GM12878 (cell line): ENCODE results near the gene BCAR3. TPM values are rescaled to one million over a fixed set of nuclear protein-coding genes. Genes with fewer than 3 reads are reported as not detected.

Experiments
- ATAC-seq: fragments of 200-7000 bp; cut with Tn5 transposase; 3 replicates; pipeline ENCODE4 v1.9.1; 2020; ENCODE audit warnings: mild to moderate bottlenecking, moderate library complexity
- BruUV-seq: library from RNA; stranded (reverse); fragments of 400-500 nt; replicated peaks from 2 replicates; lab custom pipeline; 2021; lab: Mats Ljungman, UMichigan
- CTCF ChIA-PET: fragments of 300-600 bp; sonication (Branson Sonifier 250); formaldehyde crosslinking; extraction: SDS; loops from one replicate; lab custom pipeline; 2021; ENCODE audit warnings: inconsistent platforms; lab: Yijun Ruan, JAX
- POLR2A ChIA-PET: fragments of 350-600 bp; formaldehyde crosslinking; extraction: SDS; loops from one replicate; lab custom pipeline; 2021; ENCODE audit warnings: inconsistent platforms; lab: Charles Lee
- RAD21 ChIA-PET: fragments of 300-600 bp; sonication (Branson Sonifier 250); formaldehyde crosslinking; loops from one replicate; lab custom pipeline; 2023; ENCODE audit warnings: antibody characterized with exemption; ENCODE audit not compliant: unreplicated experiment; lab: Charles Lee
- SMC1A ChIA-PET: fragments of 300-600 bp; sonication (Branson Sonifier 250); formaldehyde crosslinking; loops from one replicate; lab custom pipeline; 2023; ENCODE audit not compliant: unreplicated experiment, uncharacterized antibody; lab: Charles Lee
- DNase-seq: peaks from one replicate; pipeline ENCODE4 v3.0.0-alpha.2; 2011; ENCODE audit warnings: low read depth, low spot score
- FAIRE-seq: peaks from 3 replicates; lab custom pipeline; 2011; peaks lifted over from hg19 to GRCh38; lab: Jason Lieb, UNC
- H2AFZ ChIP-seq: 2 replicates; pipeline ENCODE4 v1.6.0; 2011; ENCODE audit warnings: low read depth, low read length, control low read depth; ENCODE audit not compliant: control insufficient read depth
- H3K27ac ChIP-seq: 2 replicates; pipeline ENCODE4 v1.5.1; 2011; ENCODE audit warnings: control low read depth; ENCODE audit not compliant: control insufficient read depth, insufficient read depth
- H3K27me3 ChIP-seq, 2 experiments: replicated peaks in 1 of 2; 2 replicates each; pipeline versions ENCODE4 v1.6.0 to v1.6.1; 2011; ENCODE audit warnings: low read length in 1 of 2; ENCODE audit not compliant: control insufficient read depth in 2 of 2, insufficient read depth in 2 of 2
- H3K36me3 ChIP-seq, 2 experiments: 2 replicates each; pipeline ENCODE4 v1.5.1; 2011; ENCODE audit warnings: low read length in 1 of 2; ENCODE audit not compliant: control insufficient read depth in 2 of 2, insufficient read depth in 2 of 2
- H3K4me1 ChIP-seq: 2 replicates; pipeline ENCODE4 v1.6.1; 2011; ENCODE audit warnings: mild to moderate bottlenecking, low read length, moderate library complexity, mixed read lengths; ENCODE audit not compliant: control insufficient read depth, insufficient read depth
- H3K4me2 ChIP-seq: 2 replicates; pipeline ENCODE4 v1.6.0; 2011; ENCODE audit warnings: control low read depth; ENCODE audit not compliant: control insufficient read depth, insufficient read depth
- H3K4me3 ChIP-seq: fragments of 200-600 bp; sonication (generic); 2 replicates; pipeline ENCODE4 v1.5.1; 2016
- H3K79me2 ChIP-seq: 2 replicates; pipeline ENCODE4 v1.6.0; 2011; ENCODE audit warnings: low read length; ENCODE audit not compliant: control insufficient read depth, insufficient read depth
- H3K9ac ChIP-seq: 2 replicates; pipeline ENCODE4 v1.8.0; 2011; ENCODE audit warnings: low read length, control low read depth, mixed read lengths; ENCODE audit not compliant: control insufficient read depth, insufficient read depth
- H3K9me3 ChIP-seq: replicated peaks from 3 replicates; pipeline ENCODE4 v1.5.1; 2011; ENCODE audit warnings: mild to moderate bottlenecking, low read length; ENCODE audit not compliant: control insufficient read depth, insufficient read depth
- H4K20me1 ChIP-seq: 2 replicates; pipeline ENCODE4 v1.6.0; 2011; ENCODE audit not compliant: control insufficient read depth, insufficient read depth
- CBFB ChIP-seq: IDR thresholded peaks from 2 replicates; pipeline ENCODE4 v1.6.1; 2016; ENCODE audit warnings: antibody characterized with exemption, low read depth
- CREM ChIP-seq: IDR thresholded peaks from 2 replicates; pipeline ENCODE4 v1.6.1; 2014; ENCODE audit warnings: antibody characterized with exemption, low read depth
- CTCF ChIP-seq, 3 experiments: IDR thresholded peaks in 2 of 3; conservative IDR thresholded peaks in 1 of 3; 2 replicates each; pipeline ENCODE4 v1.5.1; 2011; ENCODE audit warnings: low read depth in 3 of 3, low read length in 3 of 3, mild to moderate bottlenecking in 3 of 3, control low read depth in 2 of 3, moderate library complexity in 2 of 3, inconsistent platforms in 1 of 3, mixed read lengths in 1 of 3; ENCODE audit not compliant: control insufficient read depth in 2 of 3, insufficient read depth in 1 of 3; ENCODE audit errors: extremely low read depth in 1 of 3
- GABPA ChIP-seq: IDR thresholded peaks from 2 replicates; pipeline ENCODE4 v1.6.1; 2014; ENCODE audit warnings: antibody characterized with exemption, low read depth, mild to moderate bottlenecking, inconsistent platforms
- IRF3 ChIP-seq: fragments of 450-650 bp; IDR thresholded peaks from 2 replicates; pipeline ENCODE4 v1.6.1; 2014; ENCODE audit warnings: mild to moderate bottlenecking
- JUNB ChIP-seq: IDR thresholded peaks from 2 replicates; pipeline ENCODE4 v1.6.1; 2016; ENCODE audit warnings: antibody characterized with exemption, mild to moderate bottlenecking
- KAT2A ChIP-seq: conservative IDR thresholded peaks from 2 replicates; pipeline ENCODE4 v1.6.1; 2011; ENCODE audit warnings: low read depth, low read length; ENCODE audit not compliant: control insufficient read depth
- MYB ChIP-seq: fragments of 150-350 bp; IDR thresholded peaks from 2 replicates; pipeline ENCODE4 v1.6.1; 2014; ENCODE audit warnings: mild to moderate bottlenecking, low read depth, low read length, borderline replicate concordance
- NR2C1 ChIP-seq: fragments of 450-650 bp; IDR thresholded peaks from 2 replicates; pipeline ENCODE4 v1.6.1; 2017; ENCODE audit warnings: antibody characterized with exemption, mild to moderate bottlenecking, moderate library complexity
- POU2F2 ChIP-seq: IDR thresholded peaks from 3 replicates; pipeline ENCODE4 v1.6.1; 2011; ENCODE audit warnings: low read depth, mild to moderate bottlenecking, low read length, borderline replicate concordance
- RB1 ChIP-seq: fragments of 450-650 bp; formaldehyde crosslinking; IDR thresholded peaks from 2 replicates; pipeline ENCODE4 v1.6.1; 2017; ENCODE audit warnings: mild to moderate bottlenecking, borderline replicate concordance
- SREBF1 ChIP-seq: IDR thresholded peaks from 2 replicates; pipeline ENCODE4 v1.6.1; 2012; ENCODE audit warnings: mild to moderate bottlenecking, low read length
- TARDBP ChIP-seq: IDR thresholded peaks from 2 replicates; pipeline ENCODE4 v1.6.1; 2016; ENCODE audit warnings: borderline replicate concordance
- TCF3 ChIP-seq: IDR thresholded peaks from 2 replicates; pipeline ENCODE4 v1.6.1; 2012; ENCODE audit warnings: low read depth, mild to moderate bottlenecking, low read length, borderline replicate concordance; ENCODE audit not compliant: insufficient read depth
- ZBTB40 ChIP-seq: fragments of 450-650 bp; IDR thresholded peaks from 2 replicates; pipeline ENCODE4 v1.6.1; 2016; ENCODE audit warnings: mild to moderate bottlenecking, moderate library complexity, borderline replicate concordance
- WGBS: methylation state at CpG from one replicate; pipeline ENCODE4 v1.1.6; 2016; ENCODE audit warnings: low lambda C conversion rate; ENCODE audit not compliant: insufficient replicate concordance, insufficient coverage; ENCODE audit errors: missing lambda C conversion rate; 5-methylcytosine and 5-hydroxymethylcytosine counted together
- in situ Hi-C: fragments of 300-500 bp; cut with MboI; formaldehyde crosslinking; loops from 9 replicates; pipeline ENCODE4 v1.14.3; 2018; ENCODE audit warnings: mixed read lengths
- intact Hi-C: fragments of 100-400 bp; cut with micrococcal nuclease; formaldehyde crosslinking; loops from one replicate; pipeline ENCODE4 v1.14.2; 2022; ENCODE audit not compliant: unreplicated experiment
- polyA plus RNA-seq, 11 experiments: library from polyadenylated mRNA; depleted of rRNA in 4 of 11; unstranded in 6 of 11; stranded (reverse) in 5 of 11; fragments of >200 nt; fragmentation: Nextera tagmentation in 4 of 11; fragmentation: Illumina TruSeq in 1 of 11; extraction: Ambion mirVana in 4 of 11; extraction: Trizol in 1 of 11; gene quantifications; 1 replicate in 1 of 11; 2 replicates in 10 of 11; pipeline versions ENCODE4 v1.2.1 to v1.2.3, GENCODE V29; 2011 to 2016; ENCODE audit warnings: inconsistent platforms in 2 of 11, missing spikeins in 2 of 11, low read depth in 1 of 11
- total RNA-seq, 4 experiments: library from RNA; depleted of rRNA in 3 of 4; stranded (reverse); fragments of >200 nt in 3 of 4; fragmentation: Illumina TruSeq in 1 of 4; extraction: Trizol in 1 of 4; gene quantifications; 2 replicates each; pipeline versions ENCODE4 v1.2.1 to v1.2.3, GENCODE V29; 2013 to 2021
- TF ChIP-seq, protein P1 (sequence below): IDR thresholded peaks from 2 replicates; pipeline ENCODE4 v1.6.1; 2011; ENCODE audit warnings: low read depth, low read length, improper control_type of control experiment, borderline replicate concordance

BCAR3 gene
- total and polyA plus RNA-seq, 10 of the 15 experiments (the other 5 are each of a cell fraction or from before 2014, with no cell fraction given) = 1.3 to 6.6 (median 1.8) TPM

DNA sequence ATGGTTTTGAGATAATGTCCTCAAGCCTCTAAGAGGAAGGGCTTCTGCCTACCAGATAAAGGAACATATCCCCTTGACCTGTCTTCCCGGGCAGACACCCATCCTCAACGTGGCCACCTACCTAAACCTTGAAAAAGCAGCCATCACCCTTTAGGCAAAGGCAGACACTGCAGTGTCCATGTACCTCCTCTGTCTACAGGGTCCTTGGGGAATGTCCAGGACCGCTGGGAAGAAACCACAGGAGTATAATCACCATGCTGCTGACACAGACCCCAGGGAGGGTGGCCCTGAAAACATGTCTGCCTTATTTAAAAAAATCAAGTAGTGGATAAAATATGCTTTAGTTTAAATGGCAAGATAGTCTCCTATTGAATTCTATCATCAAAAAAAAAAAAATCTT lies 16.6 kb downstream of the BCAR3 start (continued):
- TF ChIP-seq POU2F2 (no peak), GABPA (no peak), SREBF1 (no peak), RB1 (no peak)

- ChIA-PET RAD21 (interaction anchor here (0.6 to 1.6 kb wide), 7 partner anchors 9 to 150 kb away, joined by 3 to 6 read pairs (median 4); no protein-coding TSS in a partner anchor), POLR2A (interaction anchor here (1.0 to 1.2 kb wide), 2 partner anchors 8 to 9 kb away, joined by 3 to 4 read pairs; no protein-coding TSS in a partner anchor), SMC1A (interaction anchor here (0.6 to 1.9 kb wide), 10 partner anchors 9 to 242 kb away, joined by 3 to 14 read pairs (median 3); no protein-coding TSS in a partner anchor), CTCF (interaction anchor here (1.1 to 3.9 kb wide), 5 partner anchors 9 to 87 kb away, joined by 3 to 19 read pairs (median 5); no protein-coding TSS in a partner anchor)
- no peak for ATAC-seq
- in situ Hi-C loops (no loop called here), intact Hi-C loops (no loop called here)
- no peak overlapping the region for H3K27ac ChIP-seq
- FAIRE-seq = no peak
- no peak overlapping the region for H3K4me2 ChIP-seq
- 50% methylated on average over 2 of the region's 2 CpGs for WGBS
- no peaks in the 10 kb centered on the region for H3K9me3 ChIP-seq
- H4K20me1 ChIP-seq = no peaks in the 10 kb centered on the region
- no peaks in the 10 kb centered on the region; a peak in 1 of 4 replicates for H3K27me3 ChIP-seq
- H3K4me3 ChIP-seq = no peak overlapping the region
- H3K36me3 ChIP-seq = no peaks in the 10 kb centered on the region
- no peaks in the 10 kb centered on the region for H3K79me2 ChIP-seq
- no TSS peak for BruUV-seq
- H3K9ac ChIP-seq = no peak overlapping the region
- no peak overlapping the region for H2AFZ ChIP-seq
- no peaks in the 10 kb centered on the region for H3K4me1 ChIP-seq
- no peak for DNase-seq
- no peak for TF ChIP-seq CBFB
- no peak for TF ChIP-seq MYB
- no peak for TF ChIP-seq NR2C1
- no peak for TF ChIP-seq TARDBP
- TF ChIP-seq TCF3 = no peak
- TF ChIP-seq, protein P1, sequence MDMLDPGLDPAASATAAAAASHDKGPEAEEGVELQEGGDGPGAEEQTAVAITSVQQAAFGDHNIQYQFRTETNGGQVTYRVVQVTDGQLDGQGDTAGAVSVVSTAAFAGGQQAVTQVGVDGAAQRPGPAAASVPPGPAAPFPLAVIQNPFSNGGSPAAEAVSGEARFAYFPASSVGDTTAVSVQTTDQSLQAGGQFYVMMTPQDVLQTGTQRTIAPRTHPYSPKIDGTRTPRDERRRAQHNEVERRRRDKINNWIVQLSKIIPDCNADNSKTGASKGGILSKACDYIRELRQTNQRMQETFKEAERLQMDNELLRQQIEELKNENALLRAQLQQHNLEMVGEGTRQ = no peak
- no peak for TF ChIP-seq KAT2A
- no peak for TF ChIP-seq IRF3
- TF ChIP-seq CTCF (IDR thresholded peaks at IDR 0.05 in 2 of 3, conservative IDR thresholded peaks at IDR 0.05 in 1 of 3; ENCODE audit: control insufficient read depth in 2 of 3, extremely low read depth in 1 of 3, insufficient read depth in 1 of 3, low read depth in 3 of 3, low read length in 3 of 3) = no peak
- no peak for TF ChIP-seq CREM
- no peak for TF ChIP-seq ZBTB40
- no peak for TF ChIP-seq JUNB
These were observed 18.4 kb downstream of the BCAR3 start for GRCh38 chr1:93663208-93663614.
